ENCODE results near the gene TBCD.

DNA sequence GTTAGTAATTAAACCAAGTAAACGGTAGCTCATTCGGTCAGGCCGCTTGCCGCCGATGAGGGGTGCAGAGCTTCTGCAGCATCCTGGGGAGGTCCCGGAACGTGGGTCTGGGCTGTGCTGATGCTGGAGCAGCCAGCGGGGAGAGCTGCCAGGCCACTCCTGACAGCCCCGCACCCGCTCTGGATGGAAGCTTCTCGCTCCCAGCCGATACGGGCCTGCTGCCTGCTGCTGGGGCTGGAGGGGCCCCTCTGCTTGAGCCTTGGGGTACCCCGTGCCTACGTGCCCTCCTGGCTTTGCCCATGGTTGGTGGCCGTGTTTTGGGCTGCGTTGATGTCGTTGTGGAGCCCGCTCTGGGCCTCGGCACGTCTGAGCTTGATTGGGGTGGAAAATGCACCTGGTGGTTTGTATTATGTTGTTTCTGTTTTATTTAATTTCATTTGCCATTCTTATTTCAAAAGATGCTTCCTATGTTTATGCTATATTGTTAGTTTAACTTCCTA is 129.5 kb downstream of the TBCD start:
- TF ChIP-seq, protein P1, sequence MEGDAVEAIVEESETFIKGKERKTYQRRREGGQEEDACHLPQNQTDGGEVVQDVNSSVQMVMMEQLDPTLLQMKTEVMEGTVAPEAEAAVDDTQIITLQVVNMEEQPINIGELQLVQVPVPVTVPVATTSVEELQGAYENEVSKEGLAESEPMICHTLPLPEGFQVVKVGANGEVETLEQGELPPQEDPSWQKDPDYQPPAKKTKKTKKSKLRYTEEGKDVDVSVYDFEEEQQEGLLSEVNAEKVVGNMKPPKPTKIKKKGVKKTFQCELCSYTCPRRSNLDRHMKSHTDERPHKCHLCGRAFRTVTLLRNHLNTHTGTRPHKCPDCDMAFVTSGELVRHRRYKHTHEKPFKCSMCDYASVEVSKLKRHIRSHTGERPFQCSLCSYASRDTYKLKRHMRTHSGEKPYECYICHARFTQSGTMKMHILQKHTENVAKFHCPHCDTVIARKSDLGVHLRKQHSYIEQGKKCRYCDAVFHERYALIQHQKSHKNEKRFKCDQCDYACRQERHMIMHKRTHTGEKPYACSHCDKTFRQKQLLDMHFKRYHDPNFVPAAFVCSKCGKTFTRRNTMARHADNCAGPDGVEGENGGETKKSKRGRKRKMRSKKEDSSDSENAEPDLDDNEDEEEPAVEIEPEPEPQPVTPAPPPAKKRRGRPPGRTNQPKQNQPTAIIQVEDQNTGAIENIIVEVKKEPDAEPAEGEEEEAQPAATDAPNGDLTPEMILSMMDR (conservative IDR thresholded peaks at IDR 0.05 in 1 of 2, IDR thresholded peaks at IDR 0.05 in 1 of 2; ENCODE audit: low read depth in 1 of 2, low read length in 2 of 2): no peak
- TF ChIP-seq EZH2 (IDR thresholded peaks at IDR 0.05; ENCODE audit: low read length, missing control alignments): no peak

All from fibroblast of lung (primary cell).